Measurements from ENCODE around the gene ASB15. TPM values are rescaled to one million over a fixed set of nuclear protein-coding genes. Genes with fewer than 3 reads are reported as not detected.

The ASB15 gene
- total and polyA plus RNA-seq, 2 of the 13 experiments (the other 11 are each of a cell fraction or from before 2014, with no cell fraction given), result not detected

GRCh38 chr7:123557398-123558288, 44.0 kb upstream of the ASB15 start, which contains the start of gene NDUFA5 (continued):
- TF ChIP-seq NONO (IDR thresholded peaks at IDR 0.05), result no peak
- TF ChIP-seq NONO (CRISPR knock-in tag; conservative IDR thresholded peaks at IDR 0.05), result peak; percentile 51; the same call in 1 of the 2 replicates
- peak; percentile 79; the same call in 1 of the 2 replicates for TF ChIP-seq KMT2A (CRISPR knock-in tag; IDR thresholded peaks at IDR 0.05)
- TF ChIP-seq ZMAT3 (CRISPR knock-in tag; conservative IDR thresholded peaks at IDR 0.05), result peak; percentile 75
- no peak for TF ChIP-seq TAF15 (IDR thresholded peaks at IDR 0.05; ENCODE audit: low read depth, low read length, poor library complexity, severe bottlenecking)
- no peak for TF ChIP-seq HNRNPH1 (optimal IDR thresholded peaks at IDR 0.05; ENCODE audit: low read depth, low read length)
- TF ChIP-seq GPBP1L1 (CRISPR knock-in tag; IDR thresholded peaks at IDR 0.05), result no peak
- TF ChIP-seq KMT2B (CRISPR knock-in tag; IDR thresholded peaks at IDR 0.05), result peak; percentile 98
- no peak for TF ChIP-seq HOXA7 (CRISPR knock-in tag; IDR thresholded peaks at IDR 0.05)
- no peak for TF ChIP-seq SMAD1 (CRISPR knock-in tag; IDR thresholded peaks at IDR 0.05; ENCODE audit: borderline replicate concordance, low read depth)
- 0 out of 2 replicates have a peak, but pooled peaks have one; percentile 14 for TF ChIP-seq ZNF281 (CRISPR knock-in tag; IDR thresholded peaks at IDR 0.05; ENCODE audit: borderline replicate concordance)
- no peak for TF ChIP-seq CCDC6 (CRISPR knock-in tag; IDR thresholded peaks at IDR 0.05)
- peak; percentile 36; the same call in 1 of the 2 replicates for TF ChIP-seq ZFX (CRISPR knock-in tag; IDR thresholded peaks at IDR 0.05; ENCODE audit: low read depth)
- no peak for TF ChIP-seq TMF1 (CRISPR knock-in tag; IDR thresholded peaks at IDR 0.05; ENCODE audit: low read depth)
- 0 out of 2 replicates have a peak, but pooled peaks have one; percentile 14 for TF ChIP-seq NFYB (CRISPR knock-in tag; IDR thresholded peaks at IDR 0.05)
- TF ChIP-seq ZKSCAN5 (CRISPR knock-in tag; IDR thresholded peaks at IDR 0.05), result no peak
- no peak for TF ChIP-seq PRDM4 (CRISPR knock-in tag; IDR thresholded peaks at IDR 0.05; ENCODE audit: borderline replicate concordance)
- TF ChIP-seq SIN3A (IDR thresholded peaks at IDR 0.05; ENCODE audit: borderline replicate concordance, low read depth, low read length), result peak; percentile 98
- TF ChIP-seq HIC2 (CRISPR knock-in tag; IDR thresholded peaks at IDR 0.05; ENCODE audit: low read depth), result no peak
- no peak for TF ChIP-seq SOX6 (IDR thresholded peaks at IDR 0.05)
- peak; percentile 65 for TF ChIP-seq SOX6 (CRISPR knock-in tag; IDR thresholded peaks at IDR 0.05)
